D721Med (cell line): Measurements from ENCODE around the gene DNM1L.
A peak's percentile ranks its signal among the peaks of the same experiment; 100 is the strongest.

ENCODE experiments used
- DNase-seq: peaks from one replicate; pipeline ENCODE4 v3.0.0; 2011; ENCODE audit warnings: low spot score; ENCODE audit not compliant: insufficient read length
- FAIRE-seq: peaks from 2 replicates; lab custom pipeline; 2011; peaks lifted over from hg19 to GRCh38; lab: Jason Lieb, UNC
- CTCF ChIP-seq: IDR thresholded peaks from 2 replicates; pipeline ENCODE4 v1.5.1; 2012; ENCODE audit warnings: mild to moderate bottlenecking, control low read depth; ENCODE audit not compliant: insufficient read depth; ENCODE audit errors: missing control alignments

DNM1L gene

GRCh38 chr12:32754111-32754510, 75.0 kb downstream of the DNM1L start:
- TF ChIP-seq CTCF, result no peak
- FAIRE-seq, result no peak
- DNase-seq, result no peak

- FAIRE-seq (no peak), DNase-seq (no peak)
- TF ChIP-seq CTCF, result peak; percentile 55
Measured at GRCh38 chr12:32755051-32755653, 76.1 kb downstream of the DNM1L start.

- FAIRE-seq (peak; percentile 90), DNase-seq (no peak)
- peak; percentile 93 for TF ChIP-seq CTCF
Measured at GRCh38 chr12:32755654-32756475, 76.8 kb downstream of the DNM1L start, which contains the start of gene YARS2. Gene YARS2, minus strand, starts transcription at chr12:32755897. Its CDS starts 23 bp downstream, at chr12:32755874.

- FAIRE-seq (no peak), DNase-seq (no peak)
- TF ChIP-seq CTCF, result no peak
Measured at GRCh38 chr12:32756476-32757066, 77.5 kb downstream of the DNM1L start.

- no peak for FAIRE-seq
- no peak for TF ChIP-seq CTCF
- no peak for DNase-seq
Measured at GRCh38 chr12:32757157-32757556, 78.1 kb downstream of the DNM1L start.

- DNase-seq (no peak), FAIRE-seq (no peak)
- TF ChIP-seq CTCF, result no peak
Measured at GRCh38 chr12:32761716-32762115, 82.6 kb downstream of the DNM1L start.
